DOHH2 (cell line): Measurements from ENCODE around the gene ADAMTS18.

Source experiments
- CTCF ChIP-seq: fragments of 200-600 bp; sonication (generic); IDR thresholded peaks from one replicate; pipeline ENCODE4 v1.5.1; 2014; ENCODE audit warnings: antibody characterized with exemption, mild to moderate bottlenecking, low read depth, low read length; ENCODE audit not compliant: poor library complexity, severe bottlenecking
- EZH2phosphoT487 ChIP-seq: fragments of 200-600 bp; sonication (generic); IDR thresholded peaks from 2 replicates; pipeline ENCODE4 v1.6.1; 2017; ENCODE audit warnings: borderline replicate concordance, mild to moderate bottlenecking, antibody characterized with exemption, low read length, moderate library complexity, mixed read lengths

DNA sequence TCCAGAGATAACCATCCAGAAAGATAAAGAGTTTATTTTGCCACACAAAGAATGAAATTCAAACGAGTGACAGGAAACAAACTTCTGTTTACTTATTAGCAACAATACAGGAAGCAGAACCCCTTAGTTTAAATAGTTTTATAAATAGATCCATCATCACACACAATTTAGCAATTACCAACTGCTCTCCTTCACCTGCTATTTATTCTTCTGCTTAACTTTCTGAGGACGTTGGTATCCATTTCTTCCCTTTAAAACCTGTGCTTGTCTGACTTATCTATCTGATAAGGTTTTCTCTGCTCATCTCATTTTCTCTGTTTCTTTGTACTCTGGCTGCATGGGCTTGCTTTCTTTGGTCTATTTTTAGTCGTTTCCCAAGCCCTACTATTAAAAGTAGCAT, 4.3 kb upstream of the ADAMTS18 start:
- TF ChIP-seq CTCF (no peak), EZH2phosphoT487 (no peak)
